Fibroblast of lung (primary cell): Measurements from ENCODE around the gene ZDHHC13. TPM values are rescaled to one million over a fixed set of nuclear protein-coding genes. Genes with fewer than 3 reads are reported as not detected.

ENCODE experiments used
- DNase-seq, 2 donors: peaks; one replicate each; pipeline versions ENCODE4 v3.0.0 to v3.0.0-alpha.2; 2010; ENCODE audit warnings: low read depth in 2 of 2
- H2AFZ ChIP-seq: 2 replicates; pipeline ENCODE4 v1.5.1; 2012; ENCODE audit warnings: low read length, control low read depth, inconsistent platforms
- H3K27ac ChIP-seq: 2 replicates; pipeline ENCODE4 v1.5.1; 2011; ENCODE audit warnings: low read length, control low read depth; ENCODE audit not compliant: insufficient read depth
- H3K27me3 ChIP-seq: 2 replicates; pipeline ENCODE4 v1.5.1; 2011; ENCODE audit warnings: mild to moderate bottlenecking, low read length; ENCODE audit not compliant: control insufficient read depth, insufficient read depth
- H3K36me3 ChIP-seq: 2 replicates; pipeline ENCODE4 v1.5.1; 2011; ENCODE audit warnings: low read length; ENCODE audit not compliant: control insufficient read depth, insufficient read depth
- H3K4me1 ChIP-seq: 2 replicates; pipeline ENCODE4 v1.5.1; 2011; ENCODE audit warnings: low read length; ENCODE audit not compliant: control insufficient read depth, insufficient read depth; ENCODE audit errors: extremely low read depth
- H3K4me2 ChIP-seq: 2 replicates; pipeline ENCODE4 v1.5.1; 2011; ENCODE audit warnings: low read length, control low read depth; ENCODE audit not compliant: insufficient read depth; ENCODE audit errors: extremely low read depth
- H3K4me3 ChIP-seq, 4 experiments: fragments of 200-600 bp in 1 of 4; sonication (generic) in 1 of 4; replicated peaks in 1 of 4; 2 replicates each; pipeline ENCODE4 v1.5.1; 2011 to 2016; ENCODE audit warnings: low read length in 4 of 4, low read depth in 3 of 4, mild to moderate bottlenecking in 3 of 4, control low read depth in 2 of 4, inconsistent platforms in 1 of 4, mixed read lengths in 1 of 4; ENCODE audit not compliant: insufficient read depth in 1 of 4; ENCODE audit errors: control extremely low read depth in 1 of 4
- H3K79me2 ChIP-seq: 2 replicates; pipeline ENCODE4 v1.5.1; 2012; ENCODE audit warnings: mild to moderate bottlenecking, low read length, inconsistent platforms; ENCODE audit not compliant: control insufficient read depth, insufficient read depth
- H3K9ac ChIP-seq: 2 replicates; pipeline ENCODE4 v1.5.1; 2011; ENCODE audit warnings: mild to moderate bottlenecking, low read length, control low read depth; ENCODE audit not compliant: insufficient read depth
- H3K9me3 ChIP-seq: 2 replicates; pipeline ENCODE4 v1.5.1; 2012; ENCODE audit warnings: low read depth, low read length; ENCODE audit not compliant: control insufficient read depth, insufficient read depth
- H4K20me1 ChIP-seq: 2 replicates; pipeline ENCODE4 v1.5.1; 2011; ENCODE audit warnings: low read length; ENCODE audit not compliant: control insufficient read depth, insufficient read depth; ENCODE audit errors: extremely low read depth
- CTCF ChIP-seq, 2 donors: IDR thresholded peaks in 1 of 2; conservative IDR thresholded peaks in 1 of 2; 1 replicate in 1 of 2; 2 replicates in 1 of 2; pipeline ENCODE4 v1.5.1; 2011 to 2012; ENCODE audit warnings: low read length in 2 of 2, control low read depth in 1 of 2, inconsistent platforms in 1 of 2, low read depth in 1 of 2, mild to moderate bottlenecking in 1 of 2
- EZH2 ChIP-seq: IDR thresholded peaks from 2 replicates; pipeline ENCODE4 v1.5.1; 2012; ENCODE audit warnings: low read length, control low read depth, mild to moderate bottlenecking; ENCODE audit errors: missing control alignments
- polyA plus RNA-seq, 2 donors: library from polyadenylated mRNA; depleted of rRNA in 1 of 2; stranded (reverse) in 1 of 2; unstranded in 1 of 2; fragments of >200 nt; gene quantifications; 2 replicates each; pipeline ENCODE4 v1.2.1, GENCODE V29; 2011 to 2012; ENCODE audit warnings: missing spikeins in 1 of 2
- total RNA-seq: library from RNA; depleted of rRNA; stranded (reverse); fragments of >200 nt; gene quantifications from 2 replicates; pipeline ENCODE4 v1.2.1, GENCODE V29; 2014

ZDHHC13 gene
- total and polyA plus RNA-seq, 2 donors (not counting 1 experiment from before 2014, with no cell fraction given), result 11.1 to 16.1 TPM

GRCh38 chr11:19077965-19078364 lies 39.0 kb upstream of the ZDHHC13 start:
- H3K4me1 ChIP-seq, result peaks cover 3% of the 10 kb centered on the region
- TF ChIP-seq EZH2, result no peak
- no peak for TF ChIP-seq CTCF (conservative IDR thresholded peaks at IDR 0.05 in 1 of 2, IDR thresholded peaks at IDR 0.05 in 1 of 2; ENCODE audit: low read depth in 1 of 2, low read length in 2 of 2)
- no peaks in the 10 kb centered on the region for H3K36me3 ChIP-seq
- H3K4me3 ChIP-seq, result no peak overlapping the region
- H3K79me2 ChIP-seq, result no peaks in the 10 kb centered on the region
- H3K27ac ChIP-seq, result no peak overlapping the region
- no peaks in the 10 kb centered on the region for H3K9me3 ChIP-seq
- DNase-seq, result peak in 1 of 2 donors; percentile 6
- peaks cover 4% of the 10 kb centered on the region for H3K27me3 ChIP-seq
- no peak overlapping the region for H2AFZ ChIP-seq
- H4K20me1 ChIP-seq, result no peaks in the 10 kb centered on the region
- H3K4me2 ChIP-seq, result no peak overlapping the region
- no peak overlapping the region for H3K9ac ChIP-seq

- peaks cover 3% of the 10 kb centered on the region for H3K4me1 ChIP-seq
- H2AFZ ChIP-seq, result no peak overlapping the region
- peak; percentile 60 to 95 for DNase-seq
- no peak overlapping the region for H3K4me3 ChIP-seq
- TF ChIP-seq EZH2, result no peak
- no peaks in the 10 kb centered on the region for H3K36me3 ChIP-seq
- H3K9me3 ChIP-seq, result no peaks in the 10 kb centered on the region
- H4K20me1 ChIP-seq, result no peaks in the 10 kb centered on the region
- peaks cover 4% of the 10 kb centered on the region for H3K27me3 ChIP-seq
- no peak overlapping the region for H3K9ac ChIP-seq
- no peak overlapping the region for H3K27ac ChIP-seq
- no peaks in the 10 kb centered on the region for H3K79me2 ChIP-seq
- H3K4me2 ChIP-seq, result no peak overlapping the region
Measured at GRCh38 chr11:19079643-19080440, 37.1 kb upstream of the ZDHHC13 start.

- no peak overlapping the region for H2AFZ ChIP-seq
- H3K4me1 ChIP-seq, result peaks cover 3% of the 10 kb centered on the region
- H3K9me3 ChIP-seq, result no peaks in the 10 kb centered on the region
- H3K4me3 ChIP-seq, result no peak overlapping the region
- no peak overlapping the region for H3K27ac ChIP-seq
- H4K20me1 ChIP-seq, result no peaks in the 10 kb centered on the region
- H3K4me2 ChIP-seq, result no peak overlapping the region
- TF ChIP-seq EZH2, result no peak
- TF ChIP-seq CTCF (conservative IDR thresholded peaks at IDR 0.05 in 1 of 2, IDR thresholded peaks at IDR 0.05 in 1 of 2; ENCODE audit: low read depth in 1 of 2, low read length in 2 of 2), result no peak
- H3K79me2 ChIP-seq, result no peaks in the 10 kb centered on the region
- DNase-seq, result peak; percentile 33 to 94
- H3K36me3 ChIP-seq, result no peaks in the 10 kb centered on the region
- H3K9ac ChIP-seq, result no peak overlapping the region
- H3K27me3 ChIP-seq, result peaks cover 4% of the 10 kb centered on the region
Measured at GRCh38 chr11:19080579-19080993, 36.4 kb upstream of the ZDHHC13 start.
